Measurements from ENCODE around the gene CLCN5.

- TF ChIP-seq POLR2AphosphoS2 (IDR thresholded peaks at IDR 0.05; ENCODE audit: low read depth, low read length), result no peak
- no peak for TF ChIP-seq TCF7L2 (IDR thresholded peaks at IDR 0.05; ENCODE audit: low read depth, low read length)
- TF ChIP-seq, protein P1, sequence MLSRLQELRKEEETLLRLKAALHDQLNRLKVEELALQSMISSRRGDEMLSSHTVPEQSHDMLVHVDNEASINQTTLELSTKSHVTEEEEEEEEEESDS (CRISPR knock-in tag; IDR thresholded peaks at IDR 0.05; ENCODE audit: borderline replicate concordance), result no peak
Measured at GRCh38 chrX:50097071-50097470, 174.7 kb downstream of the CLCN5 start.
